ENCODE measurements around the gene FALEC. TPM values are rescaled to one million over a fixed set of nuclear protein-coding genes. Genes with fewer than 3 reads are reported as not detected.
"Not testable (repeated sequence)": the region's sequence is repeated elsewhere in the genome, so short reads cannot be mapped to it uniquely, and the experiment has no call there.

The FALEC gene
- total and polyA plus RNA-seq, 2 donors, result 0.16 to 0.19 TPM

DNA sequence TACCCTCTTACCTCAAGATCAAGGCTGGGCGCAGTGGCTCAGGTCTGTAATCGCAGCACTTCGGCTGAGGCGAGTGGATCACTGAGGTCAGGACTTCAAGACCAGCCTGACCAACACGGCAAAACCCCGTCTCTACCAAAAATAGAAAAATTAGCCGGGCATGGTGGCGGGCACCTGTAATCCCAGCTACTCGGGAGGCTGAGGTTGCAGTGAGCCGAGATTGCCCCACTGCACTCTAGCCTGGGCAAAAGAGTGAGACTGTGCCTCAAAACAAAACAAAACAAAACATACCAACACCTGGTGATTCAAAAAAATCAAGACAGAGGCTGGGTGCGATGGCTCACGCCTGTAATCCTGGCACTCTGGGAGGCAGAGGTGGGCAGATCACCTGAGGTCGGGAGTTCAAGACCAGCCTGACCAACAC is 58.1 kb downstream of the FALEC start:
- not testable (repeated sequence) for H3K27me3 ChIP-seq (ENCODE audit: control insufficient read depth in 2 of 2, insufficient read depth in 1 of 2, low read length in 1 of 2); H3K9me3 ChIP-seq (ENCODE audit: control insufficient read depth in 2 of 2, insufficient read depth in 1 of 2, low read length in 1 of 2); DNase-seq (ENCODE audit: low read depth in 6 of 9, low spot score in 9 of 9); H3K4me3 ChIP-seq (ENCODE audit: low read length in 2 of 2)
- Histone ChIP-seq H3K36me3 (ENCODE audit: control insufficient read depth in 2 of 2, insufficient read depth in 2 of 2, low read length in 1 of 2) (peaks cover 37 to 63% of the 10 kb centered on the region in 2 donors), H3K4me1 (ENCODE audit: control insufficient read depth in 2 of 2, insufficient read depth in 2 of 2, low read length in 2 of 2) (peaks cover 19 to 45% of the 10 kb centered on the region in 2 donors), H3K27ac (ENCODE audit: low read depth in 1 of 2, low read length in 1 of 2) (peak overlapping the region; percentile 19 to 65)
- WGBS, result 94% methylated on average over 13 of the region's 13 CpGs

DNA sequence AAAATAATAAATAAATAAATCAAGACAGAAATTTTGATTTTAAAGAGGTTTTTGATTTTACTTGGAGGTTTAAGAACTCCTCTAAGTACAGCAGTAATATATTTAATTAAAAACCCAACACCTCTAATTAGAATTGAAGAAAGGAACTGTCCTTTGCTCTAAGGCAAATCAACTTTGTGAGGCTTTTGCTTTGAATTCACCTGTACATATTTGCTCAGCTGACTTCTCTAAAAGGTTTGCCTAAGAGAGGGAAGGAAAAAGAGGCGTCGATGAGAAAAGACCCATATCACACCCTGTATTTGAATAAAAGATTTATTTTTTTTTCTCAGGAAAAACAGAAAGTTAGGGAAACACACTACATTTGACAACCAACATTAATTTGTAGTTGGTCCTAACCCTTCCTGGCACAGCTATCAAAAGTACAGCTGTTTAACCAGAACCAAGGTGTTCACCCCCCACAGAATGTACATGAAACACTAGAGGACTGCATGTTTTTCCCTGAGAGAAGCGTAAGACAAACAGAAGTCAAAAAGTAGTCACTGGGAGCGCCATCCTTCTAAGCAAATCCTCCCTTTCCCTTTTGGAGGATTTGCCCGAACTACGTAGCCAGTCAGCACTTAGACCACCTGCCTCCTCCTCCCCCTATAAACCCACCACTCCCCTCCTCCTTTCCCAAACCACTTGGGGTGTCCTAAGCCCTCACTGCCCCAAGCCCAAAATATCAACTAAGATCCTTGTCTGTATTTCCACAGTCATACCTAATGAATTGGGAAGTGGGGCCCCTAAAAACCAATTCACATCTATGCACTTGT is 58.9 kb downstream of the FALEC start:
- peak overlapping the region in 1 of 2 donors; percentile 21 for H3K4me3 ChIP-seq (ENCODE audit: low read length in 2 of 2)
- H3K4me1 ChIP-seq (ENCODE audit: control insufficient read depth in 2 of 2, insufficient read depth in 2 of 2, low read length in 2 of 2), result peaks cover 15 to 38% of the 10 kb centered on the region in 2 donors
- peaks cover 37 to 63% of the 10 kb centered on the region in 2 donors for H3K36me3 ChIP-seq (ENCODE audit: control insufficient read depth in 2 of 2, insufficient read depth in 2 of 2, low read length in 1 of 2)
- 89% methylated on average over 6 of the region's 6 CpGs for WGBS
- no peaks in the 10 kb centered on the region for H3K9me3 ChIP-seq (ENCODE audit: control insufficient read depth in 2 of 2, insufficient read depth in 1 of 2, low read length in 1 of 2)
- H3K27ac ChIP-seq (ENCODE audit: low read depth in 1 of 2, low read length in 1 of 2), result peak overlapping the region; percentile 26 to 37
- no peak for DNase-seq (ENCODE audit: low read depth in 6 of 9, low spot score in 9 of 9)
- H3K27me3 ChIP-seq (ENCODE audit: control insufficient read depth in 2 of 2, insufficient read depth in 1 of 2, low read length in 1 of 2), result no peaks in the 10 kb centered on the region

- 87% methylated on average over 4 of the region's 4 CpGs for WGBS
- Histone ChIP-seq H3K9me3 (ENCODE audit: control insufficient read depth in 2 of 2, insufficient read depth in 1 of 2, low read length in 1 of 2) (no peaks in the 10 kb centered on the region), H3K4me1 (ENCODE audit: control insufficient read depth in 2 of 2, insufficient read depth in 2 of 2, low read length in 2 of 2) (peaks cover 15 to 37% of the 10 kb centered on the region in 2 donors), H3K4me3 (ENCODE audit: low read length in 2 of 2) (peak overlapping the region; percentile 99 to 100), H3K27me3 (ENCODE audit: control insufficient read depth in 2 of 2, insufficient read depth in 1 of 2, low read length in 1 of 2) (no peaks in the 10 kb centered on the region), H3K36me3 (ENCODE audit: control insufficient read depth in 2 of 2, insufficient read depth in 2 of 2, low read length in 1 of 2) (peaks cover 34 to 63% of the 10 kb centered on the region in 2 donors), H3K27ac (ENCODE audit: low read depth in 1 of 2, low read length in 1 of 2) (no peak overlapping the region)
- DNase-seq (ENCODE audit: low read depth in 6 of 9, low spot score in 9 of 9), result no peak
These were observed 59.5 kb downstream of the FALEC start for GRCh38 chr1:150575072-150575489.

- WGBS, result 36% methylated on average over 1 of the region's 1 CpG
- Histone ChIP-seq H3K27me3 (ENCODE audit: control insufficient read depth in 2 of 2, insufficient read depth in 1 of 2, low read length in 1 of 2) (no peaks in the 10 kb centered on the region), H3K9me3 (ENCODE audit: control insufficient read depth in 2 of 2, insufficient read depth in 1 of 2, low read length in 1 of 2) (no peaks in the 10 kb centered on the region), H3K4me1 (ENCODE audit: control insufficient read depth in 2 of 2, insufficient read depth in 2 of 2, low read length in 2 of 2) (peaks cover 15 to 37% of the 10 kb centered on the region in 2 donors), H3K36me3 (ENCODE audit: control insufficient read depth in 2 of 2, insufficient read depth in 2 of 2, low read length in 1 of 2) (peaks cover 34 to 60% of the 10 kb centered on the region in 2 donors), H3K4me3 (ENCODE audit: low read length in 2 of 2) (peak overlapping the region; percentile 99 to 100), H3K27ac (ENCODE audit: low read depth in 1 of 2, low read length in 1 of 2) (peak overlapping the region in 1 of 2 donors; percentile 43)
- no peak for DNase-seq (ENCODE audit: low read depth in 6 of 9, low spot score in 9 of 9)
These were observed 60.2 kb downstream of the FALEC start for GRCh38 chr1:150575518-150576366.

- no peaks in the 10 kb centered on the region for H3K9me3 ChIP-seq (ENCODE audit: control insufficient read depth in 2 of 2, insufficient read depth in 1 of 2, low read length in 1 of 2)
- no peaks in the 10 kb centered on the region for H3K27me3 ChIP-seq (ENCODE audit: control insufficient read depth in 2 of 2, insufficient read depth in 1 of 2, low read length in 1 of 2)
- WGBS, result 35% methylated on average over 4 of the region's 4 CpGs
- no peak for DNase-seq (ENCODE audit: low read depth in 6 of 9, low spot score in 9 of 9)
- peak overlapping the region in 1 of 2 donors; percentile 97 for H3K27ac ChIP-seq (ENCODE audit: low read depth in 1 of 2, low read length in 1 of 2)
- peak overlapping the region; percentile 99 to 100 for H3K4me3 ChIP-seq (ENCODE audit: low read length in 2 of 2)
- H3K4me1 ChIP-seq (ENCODE audit: control insufficient read depth in 2 of 2, insufficient read depth in 2 of 2, low read length in 2 of 2), result peaks cover 12 to 31% of the 10 kb centered on the region in 2 donors
- H3K36me3 ChIP-seq (ENCODE audit: control insufficient read depth in 2 of 2, insufficient read depth in 2 of 2, low read length in 1 of 2), result peaks cover 31 to 55% of the 10 kb centered on the region in 2 donors
These were observed 60.8 kb downstream of the FALEC start for GRCh38 chr1:150576367-150576711.

- no peak for DNase-seq (ENCODE audit: low read depth in 6 of 9, low spot score in 9 of 9)
- peaks cover 12 to 31% of the 10 kb centered on the region in 2 donors for H3K4me1 ChIP-seq (ENCODE audit: control insufficient read depth in 2 of 2, insufficient read depth in 2 of 2, low read length in 2 of 2)
- H3K9me3 ChIP-seq (ENCODE audit: control insufficient read depth in 2 of 2, insufficient read depth in 1 of 2, low read length in 1 of 2), result no peaks in the 10 kb centered on the region
- H3K27me3 ChIP-seq (ENCODE audit: control insufficient read depth in 2 of 2, insufficient read depth in 1 of 2, low read length in 1 of 2), result no peaks in the 10 kb centered on the region
- 77% methylated on average over 2 of the region's 2 CpGs for WGBS
- peaks cover 27 to 51% of the 10 kb centered on the region in 2 donors for H3K36me3 ChIP-seq (ENCODE audit: control insufficient read depth in 2 of 2, insufficient read depth in 2 of 2, low read length in 1 of 2)
- H3K4me3 ChIP-seq (ENCODE audit: low read length in 2 of 2), result peak overlapping the region; percentile 99 to 100
- H3K27ac ChIP-seq (ENCODE audit: low read depth in 1 of 2, low read length in 1 of 2), result peak overlapping the region; percentile 78 to 97
These were observed 61.4 kb downstream of the FALEC start for GRCh38 chr1:150576794-150577556.

- DNase-seq (ENCODE audit: low read depth in 6 of 9, low spot score in 9 of 9), result peak in 2 of 9 donors; percentile 35 to 71
- WGBS, result 12% methylated on average over 11 of the region's 11 CpGs
- Histone ChIP-seq H3K4me1 (ENCODE audit: control insufficient read depth in 2 of 2, insufficient read depth in 2 of 2, low read length in 2 of 2) (peaks cover 12 to 31% of the 10 kb centered on the region in 2 donors), H3K9me3 (ENCODE audit: control insufficient read depth in 2 of 2, insufficient read depth in 1 of 2, low read length in 1 of 2) (no peaks in the 10 kb centered on the region), H3K27ac (ENCODE audit: low read depth in 1 of 2, low read length in 1 of 2) (peak overlapping the region; percentile 97 to 99), H3K4me3 (ENCODE audit: low read length in 2 of 2) (peak overlapping the region; percentile 99 to 100), H3K27me3 (ENCODE audit: control insufficient read depth in 2 of 2, insufficient read depth in 1 of 2, low read length in 1 of 2) (no peaks in the 10 kb centered on the region), H3K36me3 (ENCODE audit: control insufficient read depth in 2 of 2, insufficient read depth in 2 of 2, low read length in 1 of 2) (peaks cover 20 to 45% of the 10 kb centered on the region in 2 donors)
These were observed 62.2 kb downstream of the FALEC start for GRCh38 chr1:150577557-150578271.
